GM19193 (cell line): ENCODE data around the gene PDXP.

ENCODE experiments used
- POLR2A ChIP-seq: IDR thresholded peaks from 4 replicates; pipeline ENCODE4 v1.6.1; 2011; ENCODE audit not compliant: insufficient read depth, insufficient read length; ENCODE audit errors: extremely low read depth

PDXP gene

DNA sequence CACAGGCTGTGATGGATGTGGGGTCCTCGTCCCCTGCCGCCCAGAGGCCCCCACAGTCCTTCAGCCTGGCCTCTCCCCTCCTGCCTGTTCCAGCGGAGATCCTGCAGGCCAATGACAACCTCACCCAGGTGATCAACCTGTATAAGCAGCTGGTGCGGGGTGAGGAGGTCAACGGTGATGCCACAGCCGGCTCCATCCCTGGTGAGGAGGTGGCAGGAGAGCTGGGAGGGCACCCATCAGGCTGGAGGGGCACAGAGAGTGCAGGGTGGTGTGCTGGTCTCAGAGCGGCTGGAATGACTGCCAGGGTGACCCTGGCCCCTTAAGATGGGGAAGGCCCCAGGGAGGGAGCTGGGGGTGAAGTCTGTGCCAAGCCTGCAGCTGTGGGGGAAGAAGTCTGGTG, 33.6 kb upstream of the PDXP start:
- no peak for TF ChIP-seq POLR2A

DNA sequence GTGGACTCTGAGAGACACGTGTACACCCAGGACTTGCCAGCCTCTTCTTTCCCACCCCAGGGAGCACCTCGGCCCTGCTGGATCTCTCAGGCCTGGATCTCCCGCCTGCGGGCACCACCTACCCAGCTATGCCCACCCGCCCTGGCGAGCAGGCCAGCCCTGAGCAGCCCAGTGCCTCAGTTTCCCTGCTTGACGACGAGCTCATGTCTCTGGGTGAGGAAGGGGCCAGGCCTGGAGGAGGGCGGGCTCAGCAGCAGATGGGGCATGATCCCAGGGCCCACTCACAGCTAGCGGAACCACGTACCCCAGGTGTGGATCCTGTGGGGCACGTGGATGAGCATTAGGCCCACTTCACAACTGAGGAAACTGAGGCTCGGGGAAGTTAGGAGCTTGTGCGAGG, 32.8 kb upstream of the PDXP start:
- TF ChIP-seq POLR2A: no peak

DNA sequence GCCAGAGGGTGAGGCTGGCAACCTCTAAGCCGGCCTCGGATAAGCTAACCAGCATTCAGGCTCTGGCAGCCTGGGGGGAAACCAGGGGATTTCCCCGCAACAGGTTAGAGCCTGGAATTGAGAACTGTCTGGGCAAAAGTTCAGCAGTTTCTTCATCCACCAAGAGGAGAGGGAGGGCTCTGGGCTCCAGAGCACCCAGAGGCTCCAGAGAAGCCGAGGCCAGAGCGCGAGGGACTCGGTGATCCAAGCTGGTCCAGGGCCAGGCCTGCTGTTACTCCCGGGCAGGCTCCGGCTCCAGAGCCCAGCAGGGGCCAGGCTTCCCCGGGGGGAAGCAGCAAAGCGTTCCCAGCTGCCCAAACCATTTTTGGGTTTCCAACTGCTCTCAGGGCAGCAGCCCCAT, 32.4 kb upstream of the PDXP start:
- TF ChIP-seq POLR2A: no peak

DNA sequence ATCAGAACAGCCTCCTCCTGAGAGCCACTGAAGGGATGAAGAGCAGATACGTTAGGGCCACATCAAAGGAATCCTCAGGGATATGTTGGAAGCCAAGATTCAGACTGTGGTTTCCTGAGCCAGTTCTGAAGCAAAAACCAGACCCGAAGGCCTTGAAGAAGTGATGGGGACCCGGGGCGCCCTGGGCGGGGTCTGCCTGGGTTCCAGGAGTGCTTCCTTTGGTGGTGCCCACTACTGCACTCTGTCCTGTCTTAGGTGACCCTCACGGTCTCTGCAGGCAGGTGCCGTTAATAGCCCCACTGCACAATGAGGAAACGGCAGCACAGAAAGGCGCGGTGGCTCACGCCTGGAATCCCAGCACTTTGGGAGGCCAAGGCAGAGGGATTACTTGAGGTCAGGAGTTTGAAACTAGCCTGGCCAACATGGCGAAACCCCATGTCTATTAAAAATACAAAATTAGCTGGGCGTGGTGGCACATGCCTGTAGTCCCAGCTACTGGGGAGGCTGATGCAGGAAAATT, 31.9 kb upstream of the PDXP start:
- no peak for TF ChIP-seq POLR2A

DNA sequence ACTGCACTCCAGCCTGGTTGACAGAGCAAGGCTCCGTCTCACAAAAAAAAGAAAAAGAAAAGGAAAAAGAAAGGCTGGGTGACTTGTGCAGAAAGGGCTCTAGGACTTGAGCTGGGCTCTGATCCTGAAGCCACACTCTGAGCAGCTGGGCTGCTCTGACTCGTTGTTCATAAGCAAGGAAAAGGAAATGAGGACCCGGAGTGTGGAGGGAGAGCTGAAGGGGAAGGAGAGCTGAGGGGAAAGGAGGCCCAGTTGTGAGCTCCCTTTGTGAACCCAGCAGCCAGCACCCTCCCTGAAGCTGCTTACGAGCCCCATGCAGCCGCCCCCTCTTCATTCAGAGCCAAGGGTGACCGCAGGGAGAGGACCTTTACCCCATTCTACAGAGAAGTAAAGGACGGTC, 31.4 kb upstream of the PDXP start:
- TF ChIP-seq POLR2A: no peak

DNA sequence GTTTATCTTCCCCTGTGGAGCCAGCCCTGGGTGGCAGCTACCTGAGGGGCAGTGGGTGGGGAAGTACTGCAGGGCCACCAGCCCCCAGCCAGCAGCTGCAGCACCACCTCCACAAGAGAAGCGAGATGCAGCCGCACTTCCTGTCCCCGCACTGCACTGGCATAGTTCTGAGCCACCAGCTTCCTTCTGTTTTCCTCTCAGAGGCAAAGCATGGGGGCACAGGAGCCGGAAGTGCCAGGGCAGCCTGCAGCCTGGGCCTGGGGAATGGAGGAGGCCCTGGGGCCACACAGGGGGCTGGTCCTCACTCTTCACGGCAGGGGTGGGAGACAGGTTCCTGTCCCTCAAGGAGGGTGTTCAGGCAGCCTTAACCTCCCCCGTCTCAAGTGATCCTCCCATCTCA, 31.0 kb upstream of the PDXP start:
- TF ChIP-seq POLR2A: no peak

DNA sequence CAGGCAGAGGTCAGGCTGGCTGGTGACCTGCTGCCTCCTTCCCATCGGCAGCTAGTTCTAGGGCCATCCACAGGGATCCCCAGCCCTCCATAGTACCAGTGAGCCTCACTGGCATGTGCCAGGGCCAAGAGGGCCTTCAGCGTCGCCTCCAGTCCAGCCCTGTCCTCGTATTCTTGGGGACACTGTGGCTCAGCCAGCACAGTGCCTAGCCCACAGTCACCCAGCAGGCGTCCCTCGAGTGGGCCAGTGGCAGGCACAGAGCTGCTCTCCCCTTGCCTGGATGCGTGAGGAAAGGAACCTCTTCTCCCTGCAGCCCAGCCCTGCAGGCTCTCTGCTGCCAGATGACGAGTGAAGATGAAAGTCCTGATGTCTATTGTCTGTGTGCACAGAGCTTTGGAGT, 29.7 kb upstream of the PDXP start:
- no peak for TF ChIP-seq POLR2A

DNA sequence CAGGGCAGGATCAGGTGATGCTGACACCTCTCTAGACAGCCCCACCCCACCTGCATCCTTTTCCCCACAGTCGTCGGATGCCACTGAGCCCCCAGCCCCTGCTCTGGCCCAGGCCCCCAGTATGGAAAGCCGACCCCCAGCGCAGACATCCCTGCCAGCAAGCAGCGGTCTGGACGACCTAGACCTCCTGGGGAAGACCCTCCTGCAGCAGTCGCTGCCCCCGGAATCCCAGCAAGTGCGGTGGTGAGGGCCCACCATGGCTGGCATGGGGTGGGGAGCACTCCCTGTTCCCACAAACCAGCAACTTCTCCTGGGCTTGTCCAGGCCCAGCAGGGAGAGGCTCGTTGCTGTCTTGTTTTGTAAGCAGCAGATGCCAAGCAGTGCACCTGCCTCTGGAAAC, 28.6 kb upstream of the PDXP start:
- TF ChIP-seq POLR2A: no peak

DNA sequence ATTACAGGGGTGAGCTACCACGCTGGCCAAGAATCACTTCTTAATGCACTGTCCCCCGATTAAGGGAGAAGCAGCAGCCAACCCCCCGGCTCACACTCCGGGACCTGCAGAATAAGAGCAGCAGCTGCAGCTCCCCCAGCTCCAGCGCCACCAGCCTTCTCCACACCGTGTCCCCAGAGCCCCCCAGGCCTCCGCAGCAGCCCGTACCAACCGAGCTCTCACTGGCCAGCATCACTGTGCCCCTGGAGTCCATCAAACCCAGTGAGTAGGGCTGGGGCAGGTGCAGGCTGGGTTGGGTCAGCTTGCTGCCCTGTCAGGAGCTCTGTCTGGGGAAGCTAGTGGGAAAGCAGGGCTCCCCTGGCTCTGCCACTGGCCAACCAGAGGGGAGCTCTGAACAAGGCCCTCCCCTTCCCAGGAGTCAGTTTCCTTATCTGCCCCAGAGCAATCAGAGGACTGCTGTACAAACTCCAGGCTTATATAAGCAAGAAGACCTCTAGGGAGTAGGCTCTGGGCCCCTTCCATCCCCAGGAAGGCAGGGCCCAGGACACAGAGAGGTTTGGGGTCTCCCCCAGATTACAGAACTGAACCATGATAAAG, 27.6 kb upstream of the PDXP start:
- TF ChIP-seq POLR2A: no peak

DNA sequence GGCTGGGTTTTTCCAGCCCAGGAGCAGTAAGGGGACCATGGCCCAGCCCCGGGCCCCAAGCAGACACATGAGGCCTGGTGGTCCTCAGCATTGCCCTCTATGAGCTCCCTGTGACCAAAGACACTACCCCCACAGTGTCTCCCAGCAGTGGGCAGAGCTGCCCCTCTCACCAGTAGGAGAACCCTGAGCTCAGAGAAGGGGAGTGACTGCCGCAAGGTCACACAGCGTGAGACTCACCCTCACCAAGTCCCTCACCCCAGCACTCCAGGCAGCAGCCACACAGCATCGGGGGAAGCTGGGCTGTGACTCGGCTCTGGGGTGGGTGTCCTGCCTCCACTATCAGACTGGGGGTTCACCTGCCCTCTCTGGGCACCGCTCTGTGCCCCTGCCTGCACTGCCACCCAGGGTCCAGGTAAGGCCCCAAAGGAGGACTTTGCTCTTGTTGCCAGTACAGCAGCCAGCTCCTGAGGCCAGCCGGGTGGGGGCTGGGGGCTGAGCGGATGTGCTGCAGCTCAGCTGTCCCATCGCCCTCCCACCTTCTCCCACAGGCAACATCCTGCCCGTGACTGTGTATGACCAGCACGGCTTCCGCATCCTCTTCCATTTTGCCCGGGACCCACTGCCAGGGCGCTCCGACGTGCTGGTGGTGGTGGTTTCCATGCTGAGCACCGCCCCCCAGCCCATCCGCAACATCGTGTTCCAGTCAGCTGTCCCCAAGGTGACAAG, 26.9 kb upstream of the PDXP start:
- no peak for TF ChIP-seq POLR2A

DNA sequence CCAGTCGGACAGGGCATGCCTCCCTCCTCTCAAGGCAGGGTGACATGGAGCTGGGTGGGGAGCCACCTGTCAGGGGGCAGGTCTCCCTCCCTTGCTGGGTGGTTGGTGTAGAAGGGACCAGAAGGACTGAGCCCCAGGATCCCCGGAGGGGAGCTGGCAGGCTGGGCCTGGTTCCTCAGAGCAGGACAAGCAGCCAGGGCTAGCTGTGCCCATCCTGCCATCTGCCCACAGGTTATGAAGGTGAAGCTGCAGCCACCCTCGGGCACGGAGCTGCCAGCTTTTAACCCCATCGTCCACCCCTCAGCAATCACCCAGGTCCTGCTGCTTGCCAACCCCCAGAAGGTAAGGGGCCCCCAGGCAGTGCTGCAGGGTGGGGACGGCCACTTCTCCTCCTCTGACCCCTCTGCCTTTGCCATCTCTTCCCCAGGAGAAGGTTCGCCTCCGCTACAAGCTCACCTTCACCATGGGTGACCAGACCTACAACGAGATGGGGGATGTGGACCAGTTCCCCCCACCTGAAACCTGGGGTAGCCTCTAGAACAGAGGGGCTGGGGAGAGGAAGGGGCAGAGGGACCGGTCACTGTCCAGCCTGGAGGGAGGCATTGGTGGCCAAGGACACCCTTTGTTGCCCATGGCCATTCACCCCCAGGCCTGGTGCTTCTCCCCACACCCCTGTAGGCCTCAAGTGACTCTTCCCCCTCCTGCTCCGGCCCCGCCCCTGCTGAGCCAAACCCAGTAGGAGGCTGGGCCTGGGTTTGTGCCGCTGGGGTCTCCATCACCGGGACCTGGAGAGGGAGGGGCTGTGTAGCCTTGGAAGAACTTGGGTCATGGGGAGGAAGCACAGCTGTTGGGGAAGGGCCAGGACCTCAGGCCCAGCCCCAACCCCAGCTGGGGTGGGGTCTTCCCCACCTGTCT, 26.1 kb upstream of the PDXP start:
- TF ChIP-seq POLR2A: no peak

DNA sequence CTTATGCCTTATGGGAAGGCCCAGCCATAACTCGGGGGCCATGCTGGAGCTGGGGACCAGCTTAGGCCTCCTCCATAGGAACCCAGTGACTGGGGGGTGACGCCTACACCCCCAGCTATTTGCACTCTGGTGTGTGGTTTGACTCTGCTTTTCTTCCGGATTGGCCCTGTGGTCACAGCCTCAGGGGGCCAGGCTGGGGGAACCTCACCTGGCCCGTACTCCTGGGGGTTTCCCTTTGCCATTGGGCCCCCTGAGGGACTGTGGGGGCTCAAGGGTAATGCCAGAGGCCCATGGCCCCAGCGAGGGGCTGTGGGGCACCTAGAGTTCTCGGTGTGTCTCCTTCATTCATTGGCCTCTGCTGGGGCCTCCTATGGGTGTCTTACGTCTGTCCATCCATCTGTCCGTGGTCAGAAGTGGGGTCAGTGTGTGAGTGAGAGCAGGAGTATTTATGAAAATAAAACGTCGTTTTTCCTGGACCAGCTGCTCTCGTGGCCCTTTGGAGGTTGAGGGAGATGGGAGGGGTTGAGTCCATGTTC, 25.4 kb upstream of the PDXP start:
- no peak for TF ChIP-seq POLR2A

DNA sequence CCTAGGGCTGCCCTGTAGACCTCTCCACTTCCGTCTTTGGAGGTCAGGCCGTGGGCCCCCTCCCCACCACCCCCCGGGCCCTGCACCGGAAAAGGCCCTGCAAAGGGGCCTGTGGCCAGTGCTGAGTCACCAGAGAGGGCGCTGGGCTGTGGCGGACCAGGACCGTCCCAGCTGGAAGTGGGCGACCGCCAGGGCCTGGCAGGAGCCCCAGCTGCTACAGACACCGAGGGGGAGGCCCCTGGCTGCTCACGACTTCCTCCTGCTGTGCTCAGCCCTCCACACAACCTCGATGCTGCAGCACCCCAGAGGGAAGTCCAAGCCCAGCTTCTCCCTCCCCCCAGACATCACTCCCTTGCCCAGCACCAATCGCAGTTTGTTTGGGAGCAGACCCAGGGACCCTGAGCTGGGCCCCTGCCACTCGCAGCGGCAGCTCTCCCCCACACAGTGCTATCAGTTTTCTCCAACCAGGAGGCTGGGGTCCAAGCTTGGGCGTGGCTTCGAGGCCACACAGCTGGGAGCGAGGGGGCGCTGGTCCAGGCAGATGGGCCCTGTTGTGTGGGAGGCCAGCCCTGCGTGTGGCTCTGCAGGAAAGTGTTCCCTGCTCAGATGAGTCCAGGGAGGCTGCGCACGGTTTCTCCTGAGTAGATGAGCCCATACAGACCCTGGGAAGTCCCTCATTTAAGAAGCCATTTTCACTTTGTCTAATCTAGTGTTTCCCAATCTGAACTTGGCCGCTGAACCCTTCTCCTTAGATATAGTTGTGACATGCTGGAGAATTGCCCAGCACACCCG, 24.7 kb upstream of the PDXP start:
- TF ChIP-seq POLR2A: peak; percentile 63

DNA sequence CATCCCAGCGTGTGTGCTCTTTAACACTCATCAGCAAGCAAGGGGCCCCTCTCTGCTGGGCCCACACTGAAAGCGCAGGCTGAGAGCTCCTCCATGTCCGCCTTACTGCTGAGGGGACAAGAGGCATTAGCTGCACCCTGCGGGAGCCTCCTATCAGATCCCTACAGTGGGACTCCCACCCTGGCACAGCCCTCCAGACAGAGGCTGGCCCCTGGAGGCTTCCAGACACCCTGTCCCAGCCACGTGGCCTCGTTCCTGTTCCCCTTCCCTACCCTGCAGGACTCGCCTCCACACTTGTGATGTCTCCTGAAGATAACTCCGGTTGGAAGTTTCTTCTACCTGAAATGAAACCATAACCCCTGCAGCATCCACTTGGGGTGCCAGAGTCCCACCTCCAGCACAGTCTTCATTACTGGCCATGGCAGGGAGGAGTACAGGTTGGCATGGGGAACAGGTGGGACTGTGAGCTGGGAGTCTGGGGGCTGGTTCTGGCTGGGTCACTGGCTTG, 24.1 kb upstream of the PDXP start:
- no peak for TF ChIP-seq POLR2A

DNA sequence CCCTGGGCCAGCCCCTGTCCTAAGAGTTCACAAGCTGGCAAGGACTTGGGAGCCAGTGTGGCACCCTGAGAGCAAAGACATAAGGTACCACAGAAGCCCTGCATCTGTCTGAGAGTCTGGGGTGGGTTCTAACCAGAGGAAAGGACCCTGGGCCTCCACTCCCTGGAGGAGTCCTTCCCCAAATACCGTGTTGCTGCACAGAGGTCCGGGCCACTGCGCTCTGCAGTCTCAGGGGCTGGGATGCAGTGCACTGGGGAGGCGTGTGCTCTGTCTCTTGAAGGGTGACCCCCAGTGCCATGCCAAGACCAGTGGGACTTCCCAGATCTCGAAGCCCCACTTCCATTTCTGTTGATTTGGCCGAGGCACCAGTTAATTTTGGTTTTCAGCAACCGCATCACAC, 23.4 kb upstream of the PDXP start:
- TF ChIP-seq POLR2A: no peak
